Sigmoid colon (tissue), 7 donors: ENCODE measurements around the gene WBP1. TPM values are rescaled to one million over a fixed set of nuclear protein-coding genes. Genes with fewer than 3 reads are reported as not detected.

ENCODE experiments used
- DNase-seq: peaks from one replicate; pipeline ENCODE4 v3.0.0-alpha.2; 2019
- H3K27ac ChIP-seq, 4 donors: fragments of 200-600 bp; sonication (generic); one replicate each; pipeline ENCODE4 v1.5.1; 2016 to 2019; ENCODE audit warnings: mild to moderate bottlenecking in 1 of 4
- H3K27me3 ChIP-seq, 3 donors: fragments of 200-600 bp; sonication (generic); one replicate each; pipeline ENCODE4 v1.5.1; 2019; ENCODE audit warnings: mild to moderate bottlenecking in 1 of 3
- H3K36me3 ChIP-seq, 4 donors: fragments of 200-600 bp; sonication (generic); one replicate each; pipeline ENCODE4 v1.5.1; 2016 to 2019
- H3K4me1 ChIP-seq, 4 donors: fragments of 200-600 bp; sonication (generic); one replicate each; pipeline ENCODE4 v1.5.1; 2017 to 2019
- H3K4me3 ChIP-seq, 4 donors: fragments of 200-600 bp; sonication (generic); one replicate each; pipeline ENCODE4 v1.5.1; 2017 to 2019; ENCODE audit warnings: mild to moderate bottlenecking in 2 of 4, moderate library complexity in 1 of 4
- H3K9me3 ChIP-seq, 4 donors: fragments of 200-600 bp in 3 of 4; sonication (generic) in 3 of 4; one replicate each; pipeline versions ENCODE4 v1.5.1 to v1.6.1; 2013 to 2019
- EP300 ChIP-seq, 4 donors: sonication (generic); formaldehyde crosslinking; IDR thresholded peaks; one replicate each; pipeline ENCODE4 v1.6.1; 2017; ENCODE audit warnings: antibody characterized with exemption in 4 of 4
- POLR2A ChIP-seq, 2 donors: fragments of 450-650 bp; IDR thresholded peaks; one replicate each; pipeline ENCODE4 v1.6.1; 2016; ENCODE audit warnings: antibody characterized with exemption in 2 of 2, mild to moderate bottlenecking in 2 of 2, moderate library complexity in 2 of 2
- POLR2AphosphoS5 ChIP-seq, 4 donors: sonication (generic); formaldehyde crosslinking; IDR thresholded peaks; one replicate each; pipeline ENCODE4 v1.6.1; 2017; ENCODE audit warnings: antibody characterized with exemption in 4 of 4
- WGBS, 2 donors: extraction: QIAGEN DNeasy Blood & Tissue Kit; methylation state at CpG; one replicate each; pipeline ENCODE4 v1.1.7; 2013; 5-methylcytosine and 5-hydroxymethylcytosine counted together
- intact Hi-C: fragments of 100-400 bp; cut with DNase I; formaldehyde crosslinking; loops from one replicate; pipeline ENCODE4 v1.15.1; 2023
- polyA plus RNA-seq, 3 donors: library from polyadenylated mRNA; stranded (reverse); fragments of 200-250 nt; gene quantifications; one replicate each; pipeline ENCODE4 v1.2.3, GENCODE V29; 2013
- total RNA-seq, 4 donors: library from RNA; depleted of rRNA; stranded (reverse); fragments of >200 nt; gene quantifications; one replicate each; pipeline ENCODE4 v1.1.0, GENCODE V29; 2016
- TF ChIP-seq, protein P1 (sequence below), 4 experiments: fragments of 450-650 bp in 3 of 4; fragments of 200-600 bp in 1 of 4; IDR thresholded peaks; one replicate each; pipeline ENCODE4 v1.5.1; 2016 to 2019; ENCODE audit warnings: antibody characterized with exemption in 4 of 4, mild to moderate bottlenecking in 3 of 4, moderate library complexity in 2 of 4
- donor health status: healthy with polysubstance abuse.
- donor health status: Bipolar disorder and iron deficiency.
- donor health status: healthy.

The WBP1 gene
- total RNA-seq (10 to 100 TPM; 63.1 to 89.2 (median 74.1) TPM), polyA plus RNA-seq (10 to 100 TPM; 59.2 to 61.3 (median 59.3) TPM)

GRCh38 chr2:74458132-74458937 is at the start of gene WBP1:
Gene WBP1, plus strand, starts transcription at chr2:74458438. Its CDS starts 165 bp downstream, at chr2:74458603.
- TF ChIP-seq POLR2A (IDR thresholded peaks at IDR 0.05) = peak in 1 of 2 donors; percentile 48
- TF ChIP-seq POLR2AphosphoS5 (IDR thresholded peaks at IDR 0.05) = peak; percentile 1 to 59 (median 38)
- TF ChIP-seq, protein P1, sequence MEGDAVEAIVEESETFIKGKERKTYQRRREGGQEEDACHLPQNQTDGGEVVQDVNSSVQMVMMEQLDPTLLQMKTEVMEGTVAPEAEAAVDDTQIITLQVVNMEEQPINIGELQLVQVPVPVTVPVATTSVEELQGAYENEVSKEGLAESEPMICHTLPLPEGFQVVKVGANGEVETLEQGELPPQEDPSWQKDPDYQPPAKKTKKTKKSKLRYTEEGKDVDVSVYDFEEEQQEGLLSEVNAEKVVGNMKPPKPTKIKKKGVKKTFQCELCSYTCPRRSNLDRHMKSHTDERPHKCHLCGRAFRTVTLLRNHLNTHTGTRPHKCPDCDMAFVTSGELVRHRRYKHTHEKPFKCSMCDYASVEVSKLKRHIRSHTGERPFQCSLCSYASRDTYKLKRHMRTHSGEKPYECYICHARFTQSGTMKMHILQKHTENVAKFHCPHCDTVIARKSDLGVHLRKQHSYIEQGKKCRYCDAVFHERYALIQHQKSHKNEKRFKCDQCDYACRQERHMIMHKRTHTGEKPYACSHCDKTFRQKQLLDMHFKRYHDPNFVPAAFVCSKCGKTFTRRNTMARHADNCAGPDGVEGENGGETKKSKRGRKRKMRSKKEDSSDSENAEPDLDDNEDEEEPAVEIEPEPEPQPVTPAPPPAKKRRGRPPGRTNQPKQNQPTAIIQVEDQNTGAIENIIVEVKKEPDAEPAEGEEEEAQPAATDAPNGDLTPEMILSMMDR (IDR thresholded peaks at IDR 0.05) = no peak
- no peak for TF ChIP-seq EP300 (IDR thresholded peaks at IDR 0.05)
- Histone ChIP-seq H3K4me3 (peak within 1 kb of the TSS; percentile 63 to 83 (median 68)), H3K4me1 (peaks cover 0 to 40% (median 37%) of the 10 kb centered on the region in 4 donors), H3K27ac (peak within 1 kb of the TSS; percentile 90 to 98 (median 98)), H3K9me3 (no peaks in the 10 kb centered on the region), H3K27me3 (no peaks in the 10 kb centered on the region), H3K36me3 (peaks cover 7 to 21% (median 10%) of the 10 kb centered on the region in 4 donors)
- 1% methylated on average over 38 of the region's 38 CpGs for WGBS, 2 donors
- intact Hi-C loops = loop anchor here (5.0 kb wide), 1 partner anchor 721 kb away; the partner anchor contains the start of gene TPRKB
- peak; percentile 100 for DNase-seq

DNA sequence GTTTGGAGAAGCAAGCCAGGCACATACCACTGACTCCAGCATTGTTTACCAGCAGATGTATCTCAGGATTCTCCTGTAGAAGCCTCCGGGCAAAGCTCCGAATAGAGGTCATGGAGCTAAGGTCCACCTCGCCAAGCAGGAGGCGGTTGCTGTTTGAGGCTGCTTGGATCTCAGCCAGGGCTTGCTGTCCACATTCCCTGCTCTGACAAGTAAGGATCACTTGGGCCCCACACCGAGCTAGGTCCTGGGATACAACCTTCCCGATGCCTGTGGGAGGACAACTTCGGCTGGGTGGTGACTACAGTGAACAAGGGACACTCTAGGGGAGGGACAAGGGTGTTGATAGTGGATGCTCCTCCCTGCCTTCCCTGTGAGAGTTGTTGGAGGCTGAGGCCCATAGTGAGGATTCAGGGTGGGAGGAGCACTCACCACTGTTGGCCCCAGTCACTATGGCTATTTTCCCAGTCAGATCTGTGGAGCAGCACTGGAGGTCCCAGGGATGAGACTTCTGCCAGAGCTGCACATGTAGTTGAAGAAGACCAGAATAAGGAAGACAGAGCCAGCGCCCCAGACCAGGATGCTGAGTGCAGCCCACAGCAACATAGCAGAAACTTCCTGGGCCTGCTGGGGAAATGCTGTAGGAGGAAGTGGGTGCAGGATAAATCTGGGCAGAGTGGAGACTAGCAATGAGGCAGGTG is 45.1 kb upstream of the WBP1 start:
- no peaks in the 10 kb centered on the region for H3K9me3 ChIP-seq
- intact Hi-C loops = no loop called here
- 36 to 65% methylated on average over 8 of the region's 8 CpGs for WGBS, 2 donors
- no peaks in the 10 kb centered on the region for H3K36me3 ChIP-seq
- H3K27ac ChIP-seq = no peak overlapping the region
- H3K4me1 ChIP-seq = peaks cover 0 to 20% (median 19%) of the 10 kb centered on the region in 4 donors
- DNase-seq = no peak
- H3K27me3 ChIP-seq = no peaks in the 10 kb centered on the region
- TF ChIP-seq, protein P1 (IDR thresholded peaks at IDR 0.05) = no peak
- TF ChIP-seq POLR2A (IDR thresholded peaks at IDR 0.05) (no peak), POLR2AphosphoS5 (IDR thresholded peaks at IDR 0.05) (no peak), EP300 (IDR thresholded peaks at IDR 0.05) (no peak)
- H3K4me3 ChIP-seq = no peak overlapping the region

DNA sequence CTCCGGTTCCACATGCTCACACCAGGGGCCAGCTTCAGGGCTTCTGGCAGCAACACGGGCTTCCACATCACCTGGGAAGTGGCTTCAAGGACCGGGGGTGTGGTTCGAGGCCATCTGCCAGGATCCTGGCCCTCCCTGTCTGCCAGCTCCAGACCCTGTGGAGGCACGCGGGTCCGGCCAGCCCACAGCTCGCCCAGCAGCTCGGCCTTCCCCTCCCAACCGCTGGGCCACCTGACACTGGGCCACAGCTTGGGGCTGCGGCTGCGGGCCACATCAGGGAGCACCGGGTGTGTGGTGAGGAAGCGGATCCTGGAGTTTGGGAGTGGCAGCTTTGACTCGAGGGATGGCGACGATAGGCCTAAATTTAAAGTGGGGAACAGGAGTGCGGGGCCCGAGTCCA is 43.8 kb upstream of the WBP1 start:
- 70 to 75% methylated on average over 19 of the region's 19 CpGs for WGBS, 2 donors
- Histone ChIP-seq H3K27ac (peak overlapping the region; percentile 43 to 73 (median 62)), H3K36me3 (no peaks in the 10 kb centered on the region), H3K4me1 (peaks cover 0 to 23% (median 20%) of the 10 kb centered on the region in 4 donors), H3K4me3 (peak overlapping the region; percentile 44 to 72 (median 58)), H3K27me3 (no peaks in the 10 kb centered on the region), H3K9me3 (no peaks in the 10 kb centered on the region)
- no peak for DNase-seq
- intact Hi-C loops = no loop called here
- TF ChIP-seq, protein P1 (IDR thresholded peaks at IDR 0.05) = no peak
- TF ChIP-seq POLR2A (IDR thresholded peaks at IDR 0.05) (no peak), POLR2AphosphoS5 (IDR thresholded peaks at IDR 0.05) (no peak), EP300 (IDR thresholded peaks at IDR 0.05) (no peak)

GRCh38 chr2:74414881-74415761 is 43.1 kb upstream of the WBP1 start:
- intact Hi-C loops = no loop called here
- Histone ChIP-seq H3K36me3 (no peaks in the 10 kb centered on the region), H3K4me3 (peak overlapping the region; percentile 44 to 72 (median 58)), H3K9me3 (no peaks in the 10 kb centered on the region), H3K4me1 (peaks cover 0 to 23% (median 20%) of the 10 kb centered on the region in 4 donors), H3K27me3 (no peaks in the 10 kb centered on the region), H3K27ac (peak overlapping the region; percentile 43 to 73 (median 62))
- 13 to 37% methylated on average over 66 of the region's 66 CpGs for WGBS, 2 donors
- peak; percentile 84 for DNase-seq
- TF ChIP-seq POLR2A (IDR thresholded peaks at IDR 0.05) (no peak), POLR2AphosphoS5 (IDR thresholded peaks at IDR 0.05) (peak in 2 of 4 donors; percentile 24 to 39), EP300 (IDR thresholded peaks at IDR 0.05) (no peak)
- TF ChIP-seq, protein P1 (IDR thresholded peaks at IDR 0.05) = peak; percentile 6 to 43 (median 21)
